H9 (cell line): ENCODE data around the gene SECTM1. TPM values are rescaled to one million over a fixed set of nuclear protein-coding genes. Genes with fewer than 3 reads are reported as not detected.

Source experiments
- DNase-seq: peaks from one replicate; pipeline ENCODE4 v3.0.0-alpha.2; 2017
- H2AFZ ChIP-seq: one replicate; pipeline ENCODE4 v1.6.1; 2013; ENCODE audit warnings: mild to moderate bottlenecking, low read length, control low read depth, moderate library complexity
- H2AK5ac ChIP-seq: 2 replicates; pipeline ENCODE4 v1.6.1; 2013; ENCODE audit warnings: low read length, control low read depth, mixed read lengths; ENCODE audit not compliant: insufficient read length
- H2BK120ac ChIP-seq: one replicate; pipeline ENCODE4 v1.6.1; 2013; ENCODE audit warnings: low read depth, mild to moderate bottlenecking, low read length, control low read depth, inconsistent platforms; ENCODE audit not compliant: poor library complexity, severe bottlenecking
- H2BK12ac ChIP-seq: 2 replicates; pipeline ENCODE4 v1.6.1; 2013; ENCODE audit warnings: low read length, control low read depth, mixed read lengths, low read depth; ENCODE audit not compliant: insufficient read length
- H2BK15ac ChIP-seq: 2 replicates; pipeline ENCODE4 v1.6.1; 2013; ENCODE audit warnings: low read depth, low read length, control low read depth
- H2BK20ac ChIP-seq: one replicate; pipeline ENCODE4 v1.6.1; 2013; ENCODE audit warnings: low read depth, mild to moderate bottlenecking, low read length, control low read depth, inconsistent platforms; ENCODE audit not compliant: poor library complexity, severe bottlenecking
- H2BK5ac ChIP-seq: 2 replicates; pipeline ENCODE4 v1.6.1; 2013; ENCODE audit warnings: low read length, control low read depth, mixed read lengths; ENCODE audit not compliant: insufficient read length
- H3K14ac ChIP-seq: 2 replicates; pipeline ENCODE4 v1.6.1; 2013; ENCODE audit warnings: low read length, control low read depth; ENCODE audit not compliant: insufficient read depth
- H3K18ac ChIP-seq: 2 replicates; pipeline ENCODE4 v1.6.1; 2013; ENCODE audit warnings: low read depth, mild to moderate bottlenecking, mixed read lengths, low read length, control low read depth; ENCODE audit not compliant: insufficient read length
- H3K23ac ChIP-seq: 2 replicates; pipeline ENCODE4 v1.6.1; 2013; ENCODE audit warnings: low read length, control low read depth, mixed read lengths, low read depth; ENCODE audit not compliant: insufficient read length
- H3K23me2 ChIP-seq: 2 replicates; pipeline ENCODE4 v1.6.1; 2013; ENCODE audit warnings: low read depth, mild to moderate bottlenecking, mixed read lengths, low read length, control low read depth; ENCODE audit not compliant: insufficient read length, poor library complexity, severe bottlenecking
- H3K27ac ChIP-seq: 2 replicates; pipeline ENCODE4 v1.5.1; 2013; ENCODE audit warnings: low read length, control low read depth, mixed read lengths, low read depth; ENCODE audit not compliant: insufficient read length
- H3K27me3 ChIP-seq: 2 replicates; pipeline ENCODE4 v1.6.1; 2013; ENCODE audit warnings: low read length, control low read depth, inconsistent platforms; ENCODE audit not compliant: insufficient read depth
- H3K4ac ChIP-seq: 2 replicates; pipeline ENCODE4 v1.6.1; 2013; ENCODE audit warnings: low read depth, mild to moderate bottlenecking, control low read depth, inconsistent platforms, low read length, moderate library complexity
- H3K4me1 ChIP-seq: 2 replicates; pipeline ENCODE4 v1.6.1; 2013; ENCODE audit warnings: low read length, control low read depth, inconsistent platforms; ENCODE audit not compliant: insufficient read depth
- H3K4me2 ChIP-seq: 2 replicates; pipeline ENCODE4 v1.6.1; 2013; ENCODE audit warnings: low read length, control low read depth, mixed read lengths; ENCODE audit not compliant: insufficient read length, insufficient read depth
- H3K56ac ChIP-seq: 2 replicates; pipeline ENCODE4 v1.6.1; 2013; ENCODE audit warnings: low read depth, mild to moderate bottlenecking, mixed read lengths, low read length, control low read depth; ENCODE audit not compliant: insufficient read length
- H3K79me1 ChIP-seq: 2 replicates; pipeline ENCODE4 v1.6.1; 2013; ENCODE audit warnings: low read depth, mild to moderate bottlenecking, moderate library complexity, low read length, control low read depth, inconsistent platforms; ENCODE audit not compliant: insufficient read depth, poor library complexity, severe bottlenecking
- H3K79me2 ChIP-seq: 2 replicates; pipeline ENCODE4 v1.6.1; 2013; ENCODE audit warnings: low read length, control low read depth, inconsistent platforms; ENCODE audit not compliant: insufficient read depth
- H3K9ac ChIP-seq: 2 replicates; pipeline ENCODE4 v1.6.1; 2013; ENCODE audit warnings: low read length, control low read depth, mixed read lengths; ENCODE audit not compliant: insufficient read length; ENCODE audit errors: extremely low read depth
- H3K9me3 ChIP-seq: one replicate; pipeline ENCODE4 v1.6.1; 2013; ENCODE audit warnings: low read depth, low read length, inconsistent platforms; ENCODE audit not compliant: control insufficient read depth
- H3T11ph ChIP-seq: one replicate; pipeline ENCODE4 v1.6.1; 2013; ENCODE audit warnings: mild to moderate bottlenecking, low read length, control low read depth, inconsistent platforms
- H4K20me1 ChIP-seq: one replicate; pipeline ENCODE4 v1.6.1; 2013; ENCODE audit not compliant: control insufficient read depth, insufficient read length, insufficient read depth
- H4K5ac ChIP-seq: 2 replicates; pipeline ENCODE4 v1.6.1; 2013; ENCODE audit warnings: low read depth, mild to moderate bottlenecking, mixed read lengths, low read length, control low read depth; ENCODE audit not compliant: insufficient read length
- H4K8ac ChIP-seq: replicated peaks from 2 replicates; pipeline ENCODE4 v1.6.1; 2013; ENCODE audit warnings: low read length, control low read depth, mixed read lengths, low read depth; ENCODE audit not compliant: insufficient read length
- H4K91ac ChIP-seq: 2 replicates; pipeline ENCODE4 v1.6.1; 2013; ENCODE audit warnings: low read depth, mild to moderate bottlenecking, moderate library complexity, mixed read lengths, low read length, control low read depth; ENCODE audit not compliant: insufficient read length
- H3K27ac Mint-ChIP-seq, 3 experiments: 2 replicates in 2 of 3; 3 replicates in 1 of 3; pipeline ENCODE4 v1.8.0; 2020 to 2021; ENCODE audit warnings: mixed read lengths in 3 of 3, mild to moderate bottlenecking in 1 of 3, moderate library complexity in 1 of 3
- H3K27me3 Mint-ChIP-seq: 2 replicates; pipeline ENCODE4 v1.8.0; 2021; ENCODE audit warnings: low read depth, mild to moderate bottlenecking, moderate library complexity, mixed read lengths
- H3K36me3 Mint-ChIP-seq, 3 experiments: 2 replicates in 2 of 3; 3 replicates in 1 of 3; pipeline ENCODE4 v1.8.0; 2020 to 2021; ENCODE audit warnings: low read depth in 3 of 3, mixed read lengths in 3 of 3; ENCODE audit not compliant: insufficient read depth in 1 of 3
- H3K4me1 Mint-ChIP-seq, 2 experiments: 2 replicates each; pipeline ENCODE4 v1.8.0; 2020; ENCODE audit warnings: mixed read lengths in 2 of 2
- H3K4me3 Mint-ChIP-seq, 2 experiments: 2 replicates in 1 of 2; 3 replicates in 1 of 2; pipeline ENCODE4 v1.8.0; 2020 to 2021; ENCODE audit warnings: mild to moderate bottlenecking in 2 of 2, mixed read lengths in 2 of 2, moderate library complexity in 1 of 2
- H3K9me3 Mint-ChIP-seq, 2 experiments: 2 replicates in 1 of 2; 3 replicates in 1 of 2; pipeline ENCODE4 v1.8.0; 2020; ENCODE audit warnings: mild to moderate bottlenecking in 2 of 2, mixed read lengths in 2 of 2, moderate library complexity in 1 of 2
- WGBS: extraction: QIAGEN DNeasy Blood & Tissue Kit; methylation state at CpG from one replicate; pipeline ENCODE4 v1.1.7; 2013; ENCODE audit warnings: missing lambda C conversion rate, low lambda C conversion rate, mixed read lengths; ENCODE audit not compliant: insufficient read length; ENCODE audit errors: extremely low coverage; 5-methylcytosine and 5-hydroxymethylcytosine counted together
- total RNA-seq: library from RNA; stranded (reverse); gene quantifications from 2 replicates; pipeline ENCODE4 v1.2.1, GENCODE V29; 2021
- TF ChIP-seq, protein P1 (sequence below): fragments of 200-600 bp; sonication (generic); conservative IDR thresholded peaks from 3 replicates; pipeline ENCODE4 v1.8.0; 2021; ENCODE audit warnings: antibody characterized with exemption, mild to moderate bottlenecking

SECTM1 gene
- total RNA-seq, 1 experiment from 2014 or later: 0.28 TPM

DNA sequence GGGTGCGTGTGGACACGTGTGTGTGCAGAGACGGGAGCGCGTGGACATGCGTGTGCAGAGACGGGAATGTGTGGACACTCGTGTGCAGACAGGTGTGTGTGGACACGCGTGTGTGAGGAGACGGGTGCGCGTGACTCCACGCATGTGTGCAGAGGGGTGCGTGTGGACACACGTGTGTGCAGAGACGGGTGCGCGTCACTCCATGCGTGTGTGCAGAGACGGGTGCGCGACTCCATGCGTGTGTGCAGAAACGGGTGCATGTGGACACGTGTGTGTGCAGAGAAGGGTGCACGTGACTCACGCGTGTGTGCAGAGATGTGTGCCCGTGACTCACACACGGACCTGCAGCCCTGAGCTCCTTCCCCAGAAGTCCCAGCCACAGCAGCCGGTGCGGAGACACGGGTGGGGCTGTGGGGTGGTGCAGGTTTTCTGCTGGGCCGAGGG is 13.9 kb downstream of the SECTM1 start:
- H3K4ac ChIP-seq: no peak overlapping the region
- H4K5ac ChIP-seq: no peak overlapping the region
- peaks cover 22% of the 10 kb centered on the region for H3K27me3 Mint-ChIP-seq
- no peak overlapping the region for H4K8ac ChIP-seq
- no peak overlapping the region for H3K27ac ChIP-seq
- H3K4me1 Mint-ChIP-seq: peaks cover 5 to 17% of the 10 kb centered on the region in 2 experiments
- H3K23ac ChIP-seq: no peak overlapping the region
- no peak overlapping the region for H4K91ac ChIP-seq
- H3K4me3 Mint-ChIP-seq: no peak overlapping the region
- H3K4me2 ChIP-seq: no peak overlapping the region
- no peak overlapping the region for H2BK120ac ChIP-seq
- H2BK5ac ChIP-seq: no peak overlapping the region
- no peak overlapping the region for H2AK5ac ChIP-seq
- H3T11ph ChIP-seq: no peak overlapping the region
- no peak overlapping the region for H3K18ac ChIP-seq
- H3K9me3 ChIP-seq: no peaks in the 10 kb centered on the region
- H3K9me3 Mint-ChIP-seq: no peaks in the 10 kb centered on the region
- TF ChIP-seq, protein P1, sequence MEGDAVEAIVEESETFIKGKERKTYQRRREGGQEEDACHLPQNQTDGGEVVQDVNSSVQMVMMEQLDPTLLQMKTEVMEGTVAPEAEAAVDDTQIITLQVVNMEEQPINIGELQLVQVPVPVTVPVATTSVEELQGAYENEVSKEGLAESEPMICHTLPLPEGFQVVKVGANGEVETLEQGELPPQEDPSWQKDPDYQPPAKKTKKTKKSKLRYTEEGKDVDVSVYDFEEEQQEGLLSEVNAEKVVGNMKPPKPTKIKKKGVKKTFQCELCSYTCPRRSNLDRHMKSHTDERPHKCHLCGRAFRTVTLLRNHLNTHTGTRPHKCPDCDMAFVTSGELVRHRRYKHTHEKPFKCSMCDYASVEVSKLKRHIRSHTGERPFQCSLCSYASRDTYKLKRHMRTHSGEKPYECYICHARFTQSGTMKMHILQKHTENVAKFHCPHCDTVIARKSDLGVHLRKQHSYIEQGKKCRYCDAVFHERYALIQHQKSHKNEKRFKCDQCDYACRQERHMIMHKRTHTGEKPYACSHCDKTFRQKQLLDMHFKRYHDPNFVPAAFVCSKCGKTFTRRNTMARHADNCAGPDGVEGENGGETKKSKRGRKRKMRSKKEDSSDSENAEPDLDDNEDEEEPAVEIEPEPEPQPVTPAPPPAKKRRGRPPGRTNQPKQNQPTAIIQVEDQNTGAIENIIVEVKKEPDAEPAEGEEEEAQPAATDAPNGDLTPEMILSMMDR: no peak
- peaks cover 3% of the 10 kb centered on the region for H3K23me2 ChIP-seq
- peaks cover 6% of the 10 kb centered on the region for H4K20me1 ChIP-seq
- H2BK12ac ChIP-seq: no peak overlapping the region
- no peaks in the 10 kb centered on the region; a peak in 1 of 7 replicates for H3K36me3 Mint-ChIP-seq
- no peak overlapping the region for H2AFZ ChIP-seq
- no peaks in the 10 kb centered on the region for H3K4me1 ChIP-seq
- H2BK20ac ChIP-seq: no peak overlapping the region
- no peaks in the 10 kb centered on the region for H3K79me2 ChIP-seq
- H3K9ac ChIP-seq: no peak overlapping the region
- H2BK15ac ChIP-seq: no peak overlapping the region
- no peak overlapping the region for H3K14ac ChIP-seq
- no peaks in the 10 kb centered on the region for H3K27me3 ChIP-seq
- H3K27ac Mint-ChIP-seq: no peak overlapping the region; a peak in 1 of 7 replicates
- no peaks in the 10 kb centered on the region for H3K79me1 ChIP-seq
- no CpG with 5 or more reads among the region's 35 CpGs for WGBS
- no peak for DNase-seq
- H3K56ac ChIP-seq: no peak overlapping the region
